Neural cell (in vitro differentiated cells): ENCODE results near the gene MGA. TPM values are rescaled to one million over a fixed set of nuclear protein-coding genes. Genes with fewer than 3 reads are reported as not detected.

Experiments used
- H2AFZ ChIP-seq: fragments of 200-600, 300-800 bp; sonication (generic), shearing (Covaris generic); 2 replicates; pipeline ENCODE4 v1.6.0; 2014; ENCODE audit warnings: low read depth, mild to moderate bottlenecking, antibody characterized with exemption, low read length, moderate library complexity
- H3F3A ChIP-seq: fragments of 200-600 bp; shearing (Covaris generic); 2 replicates; pipeline ENCODE4 v1.6.1; 2016; ENCODE audit warnings: mild to moderate bottlenecking, moderate library complexity, mixed read lengths, antibody characterized with exemption, low read length; ENCODE audit not compliant: insufficient read depth, poor library complexity, severe bottlenecking
- H3K27ac ChIP-seq: fragments of 200-600, 300-800 bp; sonication (generic), shearing (Covaris generic); 2 replicates; pipeline ENCODE4 v1.5.1; 2014; ENCODE audit warnings: mild to moderate bottlenecking, low read length, moderate library complexity
- H3K27me3 ChIP-seq: fragments of 300-800, 200-600 bp; sonication (generic), shearing (Covaris generic); 2 replicates; pipeline ENCODE4 v1.6.0; 2014; ENCODE audit warnings: mild to moderate bottlenecking, low read depth, low read length, moderate library complexity; ENCODE audit not compliant: insufficient read depth
- H3K36me3 ChIP-seq: fragments of 300-800, 200-600 bp; sonication (generic), shearing (Covaris generic); 2 replicates; pipeline ENCODE4 v1.5.1; 2014; ENCODE audit warnings: mild to moderate bottlenecking, antibody characterized with exemption, low read length, moderate library complexity; ENCODE audit not compliant: insufficient read depth
- H3K4me2 ChIP-seq: fragments of 300-800, 200-600 bp; sonication (generic), shearing (Covaris generic); 2 replicates; pipeline ENCODE4 v1.6.0; 2014; ENCODE audit warnings: mild to moderate bottlenecking, low read length
- H3K4me3 ChIP-seq: fragments of 300-800, 200-600 bp; sonication (generic), shearing (Covaris generic); 2 replicates; pipeline ENCODE4 v1.5.1; 2014; ENCODE audit warnings: mild to moderate bottlenecking, low read length, moderate library complexity
- H3K79me2 ChIP-seq: fragments of 200-600 bp; shearing (Covaris generic); replicated peaks from 2 replicates; pipeline ENCODE4 v1.6.0; 2014; ENCODE audit warnings: mild to moderate bottlenecking, low read length, moderate library complexity; ENCODE audit not compliant: insufficient read depth
- H3K9ac ChIP-seq: fragments of 300-800, 200-600 bp; sonication (generic), shearing (Covaris generic); 2 replicates; pipeline ENCODE4 v1.6.1; 2016; ENCODE audit warnings: mild to moderate bottlenecking, low read length, mixed read lengths
- H3K9me2 ChIP-seq: fragments of 200-600 bp; shearing (Covaris generic); 2 replicates; pipeline ENCODE4 v1.6.1; 2016; ENCODE audit warnings: mild to moderate bottlenecking, low read length, mixed read lengths; ENCODE audit not compliant: insufficient read depth
- H3K9me3 ChIP-seq: fragments of 200-600, 300-800 bp; sonication (generic), shearing (Covaris generic); 2 replicates; pipeline ENCODE4 v1.6.1; 2016; ENCODE audit warnings: mild to moderate bottlenecking, mixed run types, low read length, moderate library complexity, mixed read lengths
- H4K20me1 ChIP-seq: fragments of 200-600 bp; shearing (Covaris generic); 2 replicates; pipeline ENCODE4 v1.6.1; 2016; ENCODE audit warnings: mild to moderate bottlenecking, mixed run types; ENCODE audit not compliant: insufficient read depth
- EP300 ChIP-seq: fragments of 450-650 bp; conservative IDR thresholded peaks from 2 replicates; pipeline ENCODE4 v1.6.1; 2014; ENCODE audit warnings: antibody characterized with exemption, mild to moderate bottlenecking, moderate library complexity; ENCODE audit not compliant: poor library complexity, severe bottlenecking
- EZH2 ChIP-seq: fragments of 200-600, 300-800 bp; shearing (Covaris generic), sonication (generic); IDR thresholded peaks from 2 replicates; pipeline ENCODE4 v1.6.1; 2014; ENCODE audit warnings: antibody characterized with exemption, low read length, borderline replicate concordance, mild to moderate bottlenecking; ENCODE audit not compliant: insufficient read depth, poor library complexity, severe bottlenecking
- MXI1 ChIP-seq: fragments of 450-650 bp; conservative IDR thresholded peaks from 2 replicates; pipeline ENCODE4 v1.6.1; 2014; ENCODE audit warnings: antibody characterized with exemption, mild to moderate bottlenecking; ENCODE audit not compliant: poor library complexity, severe bottlenecking
- POLR2AphosphoS5 ChIP-seq: IDR thresholded peaks from 2 replicates; pipeline ENCODE4 v1.6.1; 2012
- RAD21 ChIP-seq: fragments of 450-650 bp; conservative IDR thresholded peaks from 2 replicates; pipeline ENCODE4 v1.6.1; 2014; ENCODE audit warnings: antibody characterized with exemption, mild to moderate bottlenecking, moderate library complexity
- SMC3 ChIP-seq: fragments of 450-650 bp; conservative IDR thresholded peaks from 2 replicates; pipeline ENCODE4 v1.6.1; 2014; ENCODE audit warnings: antibody characterized with exemption, mild to moderate bottlenecking, moderate library complexity; ENCODE audit not compliant: poor library complexity
- TAF1 ChIP-seq: IDR thresholded peaks from 2 replicates; pipeline ENCODE4 v1.6.1; 2012; ENCODE audit warnings: low read depth
- polyA plus RNA-seq: library from polyadenylated mRNA; depleted of rRNA; stranded (reverse); fragments of >200 nt; gene quantifications from 2 replicates; pipeline ENCODE4 v1.2.3, GENCODE V29; 2014
- TF ChIP-seq, protein P1 (sequence below): IDR thresholded peaks from 2 replicates; pipeline ENCODE4 v1.6.1; 2012; ENCODE audit warnings: borderline replicate concordance
- TF ChIP-seq, protein P2 (sequence below): fragments of 450-650 bp; IDR thresholded peaks from 2 replicates; pipeline ENCODE4 v1.5.1; 2014; ENCODE audit warnings: antibody characterized with exemption, mild to moderate bottlenecking, moderate library complexity; ENCODE audit not compliant: poor library complexity, severe bottlenecking

Gene MGA
- polyA plus RNA-seq, 1 donor from 2014 or later, result 13.2 TPM

DNA sequence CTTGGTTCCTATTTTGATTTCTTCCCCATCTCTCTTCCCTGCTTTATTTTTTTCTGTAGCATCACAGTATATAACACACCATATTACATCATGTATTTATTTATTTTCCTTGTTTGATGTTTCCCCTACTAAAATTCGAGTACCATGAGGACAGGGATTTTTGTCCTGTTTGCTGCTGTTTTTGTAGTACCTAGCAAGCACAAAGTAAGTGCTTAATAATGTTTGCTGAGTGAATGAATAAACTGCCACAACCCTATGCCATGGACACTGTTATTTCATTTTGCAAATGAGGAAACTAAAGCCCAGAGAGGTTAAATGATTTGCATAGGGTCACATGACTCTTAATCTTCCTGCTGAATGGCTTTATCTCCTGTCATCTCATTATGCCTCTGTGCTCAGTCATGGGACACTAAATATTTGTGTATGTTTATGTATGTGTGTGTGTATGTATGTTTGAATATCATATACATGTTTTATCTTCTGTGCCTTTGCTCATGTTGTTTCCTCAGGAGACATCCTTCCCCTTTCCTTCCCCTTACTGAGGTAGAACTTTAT is 26.1 kb upstream of the MGA start:
- Histone ChIP-seq H3K4me2 (no peak overlapping the region), H3K4me3 (no peak overlapping the region), H3F3A (no peaks in the 10 kb centered on the region), H3K9me2 (no peaks in the 10 kb centered on the region), H3K9me3 (no peaks in the 10 kb centered on the region), H4K20me1 (no peaks in the 10 kb centered on the region), H3K27ac (no peak overlapping the region), H2AFZ (no peak overlapping the region), H3K36me3 (no peaks in the 10 kb centered on the region), H3K9ac (no peak overlapping the region), H3K79me2 (no peaks in the 10 kb centered on the region), H3K27me3 (no peaks in the 10 kb centered on the region)
- TF ChIP-seq RAD21, result no peak
- TF ChIP-seq TAF1, result no peak
- TF ChIP-seq, protein P1, sequence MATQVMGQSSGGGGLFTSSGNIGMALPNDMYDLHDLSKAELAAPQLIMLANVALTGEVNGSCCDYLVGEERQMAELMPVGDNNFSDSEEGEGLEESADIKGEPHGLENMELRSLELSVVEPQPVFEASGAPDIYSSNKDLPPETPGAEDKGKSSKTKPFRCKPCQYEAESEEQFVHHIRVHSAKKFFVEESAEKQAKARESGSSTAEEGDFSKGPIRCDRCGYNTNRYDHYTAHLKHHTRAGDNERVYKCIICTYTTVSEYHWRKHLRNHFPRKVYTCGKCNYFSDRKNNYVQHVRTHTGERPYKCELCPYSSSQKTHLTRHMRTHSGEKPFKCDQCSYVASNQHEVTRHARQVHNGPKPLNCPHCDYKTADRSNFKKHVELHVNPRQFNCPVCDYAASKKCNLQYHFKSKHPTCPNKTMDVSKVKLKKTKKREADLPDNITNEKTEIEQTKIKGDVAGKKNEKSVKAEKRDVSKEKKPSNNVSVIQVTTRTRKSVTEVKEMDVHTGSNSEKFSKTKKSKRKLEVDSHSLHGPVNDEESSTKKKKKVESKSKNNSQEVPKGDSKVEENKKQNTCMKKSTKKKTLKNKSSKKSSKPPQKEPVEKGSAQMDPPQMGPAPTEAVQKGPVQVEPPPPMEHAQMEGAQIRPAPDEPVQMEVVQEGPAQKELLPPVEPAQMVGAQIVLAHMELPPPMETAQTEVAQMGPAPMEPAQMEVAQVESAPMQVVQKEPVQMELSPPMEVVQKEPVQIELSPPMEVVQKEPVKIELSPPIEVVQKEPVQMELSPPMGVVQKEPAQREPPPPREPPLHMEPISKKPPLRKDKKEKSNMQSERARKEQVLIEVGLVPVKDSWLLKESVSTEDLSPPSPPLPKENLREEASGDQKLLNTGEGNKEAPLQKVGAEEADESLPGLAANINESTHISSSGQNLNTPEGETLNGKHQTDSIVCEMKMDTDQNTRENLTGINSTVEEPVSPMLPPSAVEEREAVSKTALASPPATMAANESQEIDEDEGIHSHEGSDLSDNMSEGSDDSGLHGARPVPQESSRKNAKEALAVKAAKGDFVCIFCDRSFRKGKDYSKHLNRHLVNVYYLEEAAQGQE, result no peak
- TF ChIP-seq EZH2, result no peak
- TF ChIP-seq SMC3, result no peak
- TF ChIP-seq EP300, result no peak
- TF ChIP-seq POLR2AphosphoS5, result no peak
- TF ChIP-seq MXI1, result no peak
- TF ChIP-seq, protein P2, sequence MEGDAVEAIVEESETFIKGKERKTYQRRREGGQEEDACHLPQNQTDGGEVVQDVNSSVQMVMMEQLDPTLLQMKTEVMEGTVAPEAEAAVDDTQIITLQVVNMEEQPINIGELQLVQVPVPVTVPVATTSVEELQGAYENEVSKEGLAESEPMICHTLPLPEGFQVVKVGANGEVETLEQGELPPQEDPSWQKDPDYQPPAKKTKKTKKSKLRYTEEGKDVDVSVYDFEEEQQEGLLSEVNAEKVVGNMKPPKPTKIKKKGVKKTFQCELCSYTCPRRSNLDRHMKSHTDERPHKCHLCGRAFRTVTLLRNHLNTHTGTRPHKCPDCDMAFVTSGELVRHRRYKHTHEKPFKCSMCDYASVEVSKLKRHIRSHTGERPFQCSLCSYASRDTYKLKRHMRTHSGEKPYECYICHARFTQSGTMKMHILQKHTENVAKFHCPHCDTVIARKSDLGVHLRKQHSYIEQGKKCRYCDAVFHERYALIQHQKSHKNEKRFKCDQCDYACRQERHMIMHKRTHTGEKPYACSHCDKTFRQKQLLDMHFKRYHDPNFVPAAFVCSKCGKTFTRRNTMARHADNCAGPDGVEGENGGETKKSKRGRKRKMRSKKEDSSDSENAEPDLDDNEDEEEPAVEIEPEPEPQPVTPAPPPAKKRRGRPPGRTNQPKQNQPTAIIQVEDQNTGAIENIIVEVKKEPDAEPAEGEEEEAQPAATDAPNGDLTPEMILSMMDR, result no peak

DNA sequence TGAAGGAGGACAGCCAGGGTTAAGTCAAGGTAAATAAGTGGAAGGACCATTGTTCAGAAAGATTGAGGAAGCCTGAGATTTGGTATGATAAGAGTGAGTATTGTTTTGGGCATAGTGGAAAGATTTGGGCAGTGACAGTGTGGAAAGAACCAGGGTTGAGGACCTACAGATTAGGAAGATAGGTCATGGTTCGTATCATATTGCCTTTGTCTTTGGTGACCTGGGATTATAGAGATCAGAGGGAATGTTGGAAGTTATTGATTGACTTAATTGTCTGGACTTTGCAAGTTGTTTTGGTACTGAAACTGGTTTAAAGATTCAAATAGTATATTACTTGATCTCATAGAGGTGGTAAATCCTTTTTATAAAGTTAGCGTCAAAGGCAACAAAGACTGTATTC is 23.1 kb upstream of the MGA start:
- H3K4me2 ChIP-seq, result no peak overlapping the region
- no peaks in the 10 kb centered on the region for H3K36me3 ChIP-seq
- no peak overlapping the region for H3K9ac ChIP-seq
- no peak overlapping the region for H3K27ac ChIP-seq
- no peaks in the 10 kb centered on the region for H3F3A ChIP-seq
- TF ChIP-seq POLR2AphosphoS5 (no peak), EZH2 (no peak), SMC3 (no peak), TAF1 (no peak), EP300 (no peak), RAD21 (no peak), MXI1 (no peak)
- TF ChIP-seq, protein P1, result no peak
- TF ChIP-seq, protein P2, result no peak
- H3K79me2 ChIP-seq, result no peaks in the 10 kb centered on the region
- H3K27me3 ChIP-seq, result no peaks in the 10 kb centered on the region
- H4K20me1 ChIP-seq, result no peaks in the 10 kb centered on the region
- no peaks in the 10 kb centered on the region for H3K9me3 ChIP-seq
- no peak overlapping the region for H3K4me3 ChIP-seq
- no peak overlapping the region for H2AFZ ChIP-seq
- no peaks in the 10 kb centered on the region for H3K9me2 ChIP-seq
